ENCODE data around the gene SERINC3. TPM values are rescaled to one million over a fixed set of nuclear protein-coding genes. Genes with fewer than 3 reads are reported as not detected.

Gene SERINC3
- polyA plus RNA-seq, 4 donors: 66.1 to 82.0 (median 77.4) TPM

DNA sequence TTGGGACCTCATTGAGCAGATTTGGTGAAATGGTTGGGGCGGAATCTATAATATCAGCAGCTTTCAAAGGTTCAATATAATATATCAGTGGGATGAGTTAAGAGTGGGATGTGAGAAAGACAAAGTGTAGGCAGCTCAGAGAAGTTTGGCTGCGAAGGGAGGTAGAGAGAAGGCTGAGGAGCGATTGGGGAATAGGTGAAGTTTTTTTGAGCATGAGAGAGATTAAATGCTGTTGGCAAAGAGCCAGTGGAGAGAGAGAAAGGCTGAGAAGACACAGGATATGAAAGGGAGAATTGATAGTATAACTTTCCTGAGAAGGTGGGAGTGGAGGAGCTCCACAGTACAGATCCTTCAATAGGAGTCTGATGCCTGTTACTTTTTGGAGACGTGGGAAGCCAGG is 12.1 kb upstream of the SERINC3 start:
- DNase-seq (ENCODE audit: low read depth in 4 of 4, low spot score in 3 of 4): no peak

DNA sequence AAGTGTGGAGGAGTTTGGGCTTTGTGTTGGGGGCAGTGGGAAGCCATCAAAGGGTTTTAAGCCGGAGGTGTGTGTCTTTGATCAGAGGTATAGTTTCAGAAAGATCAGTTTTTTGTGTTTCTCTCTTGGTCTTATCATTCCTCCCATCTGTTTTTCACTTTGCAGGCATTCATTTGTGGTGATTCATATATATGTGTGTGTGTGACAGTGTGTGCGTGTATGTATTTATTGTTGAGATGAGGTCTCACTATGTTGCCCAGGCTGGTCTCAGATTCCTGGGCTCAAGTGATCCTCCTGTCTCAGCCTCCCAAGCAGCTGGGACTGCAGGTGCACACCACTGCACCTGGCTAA is 11.1 kb upstream of the SERINC3 start:
- DNase-seq (ENCODE audit: low read depth in 4 of 4, low spot score in 3 of 4): no peak

DNA sequence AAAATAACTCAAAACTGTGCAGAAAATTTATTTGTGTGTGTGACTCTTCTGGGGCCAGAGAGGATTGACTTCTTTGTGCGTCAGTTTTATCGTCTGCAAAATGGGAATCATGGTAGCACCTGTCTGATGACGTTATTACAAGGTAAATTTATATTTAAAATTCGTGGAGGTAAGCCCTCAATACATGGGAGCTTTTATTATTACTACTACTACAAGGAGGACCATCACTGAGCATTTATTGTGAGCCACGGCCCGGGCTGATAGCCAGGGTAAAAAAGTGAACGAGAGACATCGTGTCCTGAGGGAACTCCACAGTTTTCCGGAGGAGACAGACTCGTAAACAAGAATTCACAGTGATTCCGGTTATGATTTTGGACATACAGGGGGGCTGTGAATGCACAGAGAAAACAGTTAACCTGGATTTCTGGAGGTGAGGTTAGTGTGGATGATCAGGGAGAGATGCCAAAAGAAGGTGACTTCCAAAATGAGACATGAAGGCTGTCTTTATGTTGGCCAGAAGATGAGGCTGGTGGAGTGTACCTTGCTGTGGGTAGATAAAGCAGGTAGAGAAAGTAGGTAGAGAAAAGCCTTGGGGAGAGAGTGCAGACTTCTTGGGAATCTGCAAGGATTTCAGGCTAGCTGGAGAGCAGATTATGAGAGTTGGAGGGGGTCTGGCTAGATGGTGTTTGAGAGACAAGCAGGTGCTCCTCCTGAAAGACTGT is 10.6 kb upstream of the SERINC3 start:
- DNase-seq (ENCODE audit: low read depth in 4 of 4, low spot score in 3 of 4): no peak

DNA sequence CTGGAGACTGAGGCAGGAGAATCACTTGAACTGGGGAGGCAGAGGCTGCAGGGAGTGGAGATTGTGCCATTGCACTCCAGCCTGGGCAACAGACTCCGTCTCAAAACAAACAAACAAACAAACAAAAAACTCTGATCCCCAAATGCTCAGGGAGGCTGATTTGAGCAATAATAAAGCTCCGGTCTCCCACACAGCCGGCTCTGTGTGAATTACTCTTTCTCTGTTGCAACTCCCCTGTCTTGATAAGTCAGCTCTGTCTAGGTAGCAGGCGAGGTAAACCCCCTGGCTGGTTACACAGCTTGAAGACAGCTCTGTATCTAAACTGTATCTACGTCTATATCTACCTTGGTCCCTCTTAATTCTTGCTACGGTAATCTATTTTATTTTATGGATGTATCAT is 6.4 kb upstream of the SERINC3 start:
- no peak for DNase-seq (ENCODE audit: low read depth in 4 of 4, low spot score in 3 of 4)

DNA sequence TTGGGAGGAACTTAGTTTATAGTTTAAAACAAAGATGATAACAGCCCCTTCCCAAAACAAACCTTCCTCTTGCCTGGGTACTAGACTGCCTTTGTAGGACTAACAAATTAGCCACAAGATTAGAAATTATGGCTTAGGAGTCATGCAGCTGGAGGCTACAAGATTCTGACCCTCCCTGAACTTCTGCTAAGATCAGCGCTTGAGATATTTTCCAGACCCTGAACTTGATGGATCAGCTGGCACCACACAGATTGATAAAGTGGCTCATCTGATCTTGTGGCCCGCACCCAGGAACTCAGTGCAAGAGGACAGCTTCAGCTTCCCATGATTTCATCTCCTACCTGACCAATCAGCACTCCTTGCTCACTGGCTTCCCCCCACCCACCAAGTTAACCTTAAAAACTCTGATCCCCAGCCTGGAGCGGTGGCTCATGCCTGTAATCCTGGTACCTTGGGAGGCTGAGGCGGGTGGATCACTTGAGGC is 5.9 kb upstream of the SERINC3 start:
- no peak for DNase-seq (ENCODE audit: low read depth in 4 of 4, low spot score in 3 of 4)

DNA sequence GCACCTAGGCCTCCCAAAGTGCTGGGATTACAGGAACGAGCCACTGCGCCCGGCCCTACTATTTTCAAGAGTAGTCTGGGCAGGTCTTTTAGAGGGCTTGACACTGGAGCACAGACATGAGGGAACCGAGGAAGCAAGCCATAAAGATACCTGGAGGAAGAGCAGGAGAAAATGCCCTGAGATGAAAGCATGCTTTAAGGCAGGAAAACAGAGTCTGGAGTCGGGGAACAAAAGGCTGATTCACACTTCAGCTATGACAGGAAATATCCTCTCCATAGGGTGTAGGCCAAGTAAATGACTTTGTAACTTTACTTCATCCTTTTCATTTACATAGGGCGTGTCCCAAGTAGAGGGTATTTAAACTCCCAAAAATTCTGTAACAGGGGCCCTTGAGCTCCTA is 4.3 kb upstream of the SERINC3 start:
- no peak for DNase-seq (ENCODE audit: low read depth in 4 of 4, low spot score in 3 of 4)

DNA sequence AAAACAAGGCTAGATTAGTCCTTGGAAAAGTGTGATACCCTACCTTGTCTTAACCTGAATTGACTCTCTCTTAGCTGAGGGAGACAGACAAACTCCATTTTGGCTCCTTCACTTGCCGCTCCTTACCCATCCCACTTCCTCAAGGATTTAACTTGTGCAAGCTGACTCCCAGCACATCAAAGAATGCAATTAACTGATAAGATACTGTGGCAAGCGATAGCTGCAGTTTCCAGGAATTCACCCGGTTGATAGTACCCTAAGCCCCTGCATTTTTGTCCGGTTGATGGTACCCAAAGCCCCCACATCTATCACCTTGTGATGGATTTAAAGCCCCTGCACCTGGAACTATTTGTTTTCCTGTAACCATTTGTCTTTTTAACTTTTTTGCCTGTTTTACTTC is 1.9 kb upstream of the SERINC3 start:
- no peak for DNase-seq (ENCODE audit: low read depth in 4 of 4, low spot score in 3 of 4)

DNA sequence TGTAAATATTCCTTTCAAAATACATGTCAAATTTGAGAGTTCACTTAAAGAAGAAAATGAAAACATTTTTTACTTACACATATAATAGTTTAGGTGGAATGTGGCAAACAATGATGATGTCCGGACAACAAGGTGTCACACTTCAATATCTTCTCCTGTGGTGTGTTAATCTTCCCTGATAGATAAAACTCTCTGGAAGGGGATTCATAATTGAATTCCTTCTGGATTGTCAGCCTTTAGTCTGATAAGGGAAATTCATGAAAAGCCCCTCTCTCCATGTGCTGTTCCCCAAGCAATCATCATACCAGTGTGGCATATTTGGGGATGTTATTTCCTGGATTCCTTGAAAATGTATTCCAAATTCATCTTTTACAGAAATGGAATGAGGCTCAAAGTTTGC is 971 bp upstream of the SERINC3 start:
- no peak for DNase-seq (ENCODE audit: low read depth in 4 of 4, low spot score in 3 of 4)

DNA sequence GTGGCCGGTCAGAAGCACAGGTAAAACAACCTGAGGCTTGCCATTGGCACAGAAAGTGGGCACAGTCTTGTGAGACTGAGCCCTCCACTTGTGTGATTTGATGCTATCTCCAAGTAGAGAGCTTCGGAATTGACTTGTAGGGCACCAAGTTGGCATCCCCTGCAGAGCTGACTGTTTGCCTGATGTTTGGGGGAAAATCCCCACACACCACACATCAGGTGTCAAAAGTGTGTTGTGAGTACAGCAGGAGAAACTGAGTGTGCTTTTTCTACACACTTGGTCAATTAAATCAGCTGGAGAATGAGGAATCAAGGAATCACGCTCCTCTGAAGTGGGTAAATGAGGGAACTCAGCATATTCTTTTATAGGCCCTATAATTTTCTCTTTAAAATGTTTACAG is 989 bp downstream of the SERINC3 start:
- no peak for DNase-seq (ENCODE audit: low read depth in 4 of 4, low spot score in 3 of 4)

DNA sequence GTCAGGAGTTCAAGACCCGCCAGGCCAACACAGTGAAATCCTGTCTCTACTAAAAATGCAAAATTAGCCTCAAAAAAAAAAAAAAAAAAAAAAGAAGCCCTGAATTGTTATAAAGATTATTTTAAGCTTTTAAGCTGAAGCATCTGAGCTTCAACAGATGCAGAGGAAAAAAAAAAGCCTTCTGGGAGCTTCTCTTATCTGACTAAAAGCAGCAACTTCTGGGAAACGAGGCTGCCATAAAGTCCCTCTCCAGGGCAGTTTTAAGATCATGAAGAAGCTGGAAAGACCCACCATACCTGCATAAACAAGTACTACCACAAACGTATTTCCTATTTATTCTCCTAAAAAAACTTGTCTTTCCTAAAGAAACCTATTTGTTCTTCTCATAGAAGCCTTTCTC is 3.6 kb downstream of the SERINC3 start:
- no peak for DNase-seq (ENCODE audit: low read depth in 4 of 4, low spot score in 3 of 4)

DNA sequence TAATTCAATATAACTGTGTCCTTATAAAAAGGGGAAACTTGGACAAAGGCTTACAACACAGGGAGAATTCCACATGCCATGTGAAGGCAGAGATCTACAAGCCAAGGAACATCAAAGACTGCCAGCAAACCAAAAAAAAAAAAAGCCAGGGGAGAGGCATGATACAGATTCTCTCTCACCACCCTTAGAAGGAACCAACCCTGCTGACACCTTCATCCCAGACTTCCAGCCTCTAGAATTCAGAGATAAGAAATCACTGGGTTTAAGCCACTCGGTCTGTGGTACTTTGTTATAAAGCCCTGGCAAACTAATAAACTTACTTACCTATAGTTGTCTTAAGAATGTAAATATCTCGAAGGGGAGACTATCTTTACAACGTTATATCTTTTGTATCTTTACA is 4.4 kb downstream of the SERINC3 start:
- DNase-seq (ENCODE audit: low read depth in 4 of 4, low spot score in 3 of 4): no peak

DNA sequence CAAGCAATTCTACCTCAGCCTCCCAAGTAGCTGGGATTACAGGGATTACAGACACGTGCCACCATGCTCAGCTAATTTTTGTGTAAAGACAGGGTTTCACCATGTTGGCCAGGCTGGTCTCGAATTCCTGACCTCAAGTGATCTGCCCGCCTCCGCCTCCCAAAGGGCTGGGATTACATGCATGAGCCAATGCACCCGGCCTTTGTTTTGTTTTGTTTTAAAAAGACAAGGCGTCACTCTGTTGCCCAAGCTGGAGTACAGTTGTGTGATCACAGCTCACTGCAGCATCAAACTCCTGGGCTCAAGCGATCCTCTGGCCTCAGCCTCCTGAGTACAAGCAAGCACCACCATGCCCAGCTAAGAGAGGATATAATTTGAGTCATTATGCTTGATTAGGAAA is 5.4 kb downstream of the SERINC3 start:
- DNase-seq (ENCODE audit: low read depth in 4 of 4, low spot score in 3 of 4): no peak

DNA sequence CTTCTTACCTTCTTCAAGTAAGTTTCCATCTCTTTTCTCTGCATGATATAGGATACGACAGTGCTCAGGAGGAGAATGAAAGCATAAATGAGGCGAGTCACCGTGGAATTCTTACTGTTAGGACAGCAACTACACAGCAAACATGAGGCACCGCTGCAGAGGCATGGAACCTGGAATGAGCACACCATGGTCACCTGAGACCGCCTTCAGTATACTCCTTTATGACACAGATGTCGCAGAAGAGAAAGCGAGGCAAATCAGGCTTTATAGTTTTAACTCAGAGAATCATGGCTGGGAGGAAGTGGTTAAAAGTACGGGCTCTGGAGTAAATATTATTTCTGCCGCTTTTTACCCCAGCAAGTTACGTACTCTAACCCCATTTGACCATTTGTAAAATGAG is 8.0 kb downstream of the SERINC3 start:
- no peak for DNase-seq (ENCODE audit: low read depth in 4 of 4, low spot score in 3 of 4)

DNA sequence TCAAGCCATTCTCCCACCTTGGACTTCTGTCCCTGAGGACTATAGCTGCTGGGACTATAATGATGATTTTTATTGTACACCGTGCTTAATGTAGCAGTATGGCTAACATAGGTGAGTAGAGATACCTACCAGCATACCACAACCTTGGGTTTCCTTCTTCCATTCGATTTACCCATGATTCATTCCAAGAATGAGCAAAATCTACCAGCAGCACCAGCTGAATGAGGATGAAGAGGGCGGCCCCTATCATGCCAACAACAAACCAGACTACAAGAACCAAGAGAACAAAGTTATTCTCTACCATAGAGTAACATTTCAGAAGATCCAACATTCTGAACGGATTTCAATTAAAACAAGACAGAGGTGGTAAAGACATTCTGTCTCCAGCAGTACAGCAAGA is 12.1 kb downstream of the SERINC3 start:
- DNase-seq (ENCODE audit: low read depth in 4 of 4, low spot score in 3 of 4): no peak

DNA sequence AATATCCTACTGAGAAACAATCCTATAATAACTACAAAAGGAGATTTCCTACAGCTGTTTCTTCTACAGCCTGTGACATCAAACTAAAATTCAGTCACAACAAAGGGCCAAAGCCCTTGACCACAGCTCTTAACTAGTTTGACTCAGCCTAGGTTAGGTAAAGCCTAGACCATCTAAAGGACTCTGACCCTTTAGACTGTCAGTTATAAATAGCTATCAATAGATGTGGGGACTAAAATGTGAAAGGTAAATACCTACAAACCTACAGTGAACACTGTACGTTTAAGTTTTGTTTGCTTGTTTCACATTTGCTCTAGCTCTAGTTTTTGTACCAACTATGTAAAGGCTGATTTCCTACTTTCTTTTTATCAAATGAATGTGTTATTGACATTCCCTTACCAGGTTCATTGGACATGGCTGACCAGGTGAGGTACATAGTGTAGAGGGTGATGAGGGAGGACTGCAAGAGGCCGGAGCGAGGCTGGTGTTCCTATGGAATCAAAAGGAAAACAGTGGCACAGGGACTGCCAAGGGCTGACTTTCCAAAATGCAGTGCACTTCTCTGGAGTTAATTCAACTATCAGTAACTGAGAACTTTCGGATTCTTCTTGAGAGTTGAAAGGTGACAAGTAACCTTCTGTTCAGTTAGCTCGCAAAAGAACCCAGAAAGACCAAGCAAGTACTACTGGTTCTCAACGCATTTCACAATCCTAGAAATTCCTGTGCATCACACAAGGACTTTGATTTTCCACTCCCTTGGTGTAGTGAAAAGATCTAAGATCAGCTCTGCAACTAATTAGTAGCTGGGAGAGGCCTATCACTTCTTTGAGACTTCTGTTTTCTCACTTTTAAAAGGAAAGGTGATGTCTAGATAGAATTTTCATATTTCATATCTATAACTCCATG is 17.2 kb downstream of the SERINC3 start:
- no peak for DNase-seq (ENCODE audit: low read depth in 4 of 4, low spot score in 3 of 4)

DNA sequence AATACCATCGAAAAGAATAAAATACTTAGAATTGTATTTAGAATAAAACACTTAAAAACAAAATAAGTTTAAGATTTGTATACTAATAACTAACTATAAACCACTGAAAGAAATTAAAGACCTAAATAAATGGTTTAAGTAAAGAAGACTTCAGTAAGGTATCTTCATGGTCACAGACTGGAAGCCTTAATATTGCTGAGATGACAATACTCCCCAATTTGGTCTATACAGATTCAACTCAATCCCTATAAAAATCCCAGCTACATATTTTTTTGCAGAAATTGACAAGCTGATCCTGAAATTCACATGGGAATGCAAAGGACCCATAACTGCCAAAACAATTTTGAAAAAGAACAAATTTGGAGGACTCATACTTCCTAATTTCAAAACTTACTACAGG is 18.9 kb downstream of the SERINC3 start:
- DNase-seq (ENCODE audit: low read depth in 4 of 4, low spot score in 3 of 4): no peak

DNA sequence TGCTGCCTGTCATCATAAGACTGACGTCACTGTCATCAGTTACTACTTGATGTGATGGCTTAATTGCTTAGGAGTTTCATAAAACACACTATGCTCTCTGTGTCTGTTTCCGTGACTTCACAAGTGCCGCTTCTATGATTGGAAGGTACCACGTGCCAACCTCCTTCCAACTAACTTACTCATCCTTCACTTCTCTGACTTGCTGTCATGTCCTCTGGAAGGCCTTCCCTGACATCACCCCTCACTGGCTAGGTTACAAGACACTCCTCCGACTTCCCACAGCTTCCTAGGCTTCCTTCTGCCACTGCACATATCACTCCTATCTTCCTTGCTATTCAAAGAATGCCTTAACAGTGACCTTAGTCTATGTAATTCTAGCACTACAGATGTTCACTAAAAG is 20.4 kb downstream of the SERINC3 start:
- DNase-seq (ENCODE audit: low read depth in 4 of 4, low spot score in 3 of 4): no peak

DNA sequence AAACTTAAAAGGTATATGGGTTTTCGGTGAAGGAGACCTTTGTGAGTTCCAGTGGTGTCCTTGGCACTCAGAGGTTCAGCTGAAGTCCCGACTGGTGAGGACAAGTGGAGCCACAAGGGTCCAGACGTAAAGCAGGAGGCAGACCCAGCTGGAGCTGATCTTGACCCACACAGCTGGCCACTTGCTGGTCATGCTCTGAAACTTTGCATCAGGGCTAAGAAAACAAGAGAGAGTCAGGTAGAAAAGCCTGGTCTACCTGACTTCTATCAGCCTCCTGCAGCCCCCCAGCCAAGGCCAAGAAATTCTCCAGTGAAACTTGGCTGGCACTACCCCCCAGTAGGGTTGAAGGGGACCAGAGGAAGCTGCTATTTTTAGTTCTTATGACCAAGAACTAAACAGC is 21.6 kb downstream of the SERINC3 start:
- DNase-seq (ENCODE audit: low read depth in 4 of 4, low spot score in 3 of 4): no peak

DNA sequence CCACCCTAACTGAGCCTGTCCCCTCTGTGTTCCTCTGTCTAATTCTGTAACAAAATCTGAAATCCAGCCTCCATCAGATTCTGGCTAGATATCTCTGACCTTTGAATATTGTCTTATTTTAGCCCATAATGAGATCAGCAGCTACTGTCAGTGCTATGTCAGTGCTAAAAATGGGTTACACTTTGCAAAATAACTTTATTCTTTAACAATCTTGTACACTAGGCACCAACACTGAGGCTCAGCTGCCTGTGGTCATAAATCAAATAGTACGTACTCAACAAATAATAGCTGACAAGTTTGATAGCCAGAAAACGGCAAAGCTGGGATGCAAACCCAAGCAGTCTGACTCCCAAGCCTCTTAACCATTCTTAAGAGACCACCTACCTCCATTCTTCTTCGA is 24.1 kb downstream of the SERINC3 start:
- DNase-seq (ENCODE audit: low read depth in 4 of 4, low spot score in 3 of 4): no peak

DNA sequence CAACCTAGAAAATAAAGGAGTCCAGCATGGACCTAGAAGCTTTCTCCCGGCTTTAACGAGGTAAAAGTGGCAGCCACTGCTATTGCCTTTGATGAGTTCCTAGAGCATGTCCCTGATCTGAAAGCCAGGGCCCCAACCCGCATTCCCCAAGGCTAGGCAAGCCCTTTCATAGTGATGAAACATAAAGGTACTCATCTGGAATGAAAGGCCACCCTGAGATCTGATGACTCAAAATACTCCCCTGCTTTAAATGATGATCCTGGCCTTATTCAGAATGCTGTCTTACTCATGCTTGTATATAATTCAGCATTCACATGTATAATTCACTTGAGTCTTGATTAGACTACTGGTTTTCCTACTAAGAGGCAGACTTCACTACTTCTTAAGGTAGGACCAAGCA is 24.9 kb downstream of the SERINC3 start:
- DNase-seq (ENCODE audit: low read depth in 4 of 4, low spot score in 3 of 4): no peak

DNA sequence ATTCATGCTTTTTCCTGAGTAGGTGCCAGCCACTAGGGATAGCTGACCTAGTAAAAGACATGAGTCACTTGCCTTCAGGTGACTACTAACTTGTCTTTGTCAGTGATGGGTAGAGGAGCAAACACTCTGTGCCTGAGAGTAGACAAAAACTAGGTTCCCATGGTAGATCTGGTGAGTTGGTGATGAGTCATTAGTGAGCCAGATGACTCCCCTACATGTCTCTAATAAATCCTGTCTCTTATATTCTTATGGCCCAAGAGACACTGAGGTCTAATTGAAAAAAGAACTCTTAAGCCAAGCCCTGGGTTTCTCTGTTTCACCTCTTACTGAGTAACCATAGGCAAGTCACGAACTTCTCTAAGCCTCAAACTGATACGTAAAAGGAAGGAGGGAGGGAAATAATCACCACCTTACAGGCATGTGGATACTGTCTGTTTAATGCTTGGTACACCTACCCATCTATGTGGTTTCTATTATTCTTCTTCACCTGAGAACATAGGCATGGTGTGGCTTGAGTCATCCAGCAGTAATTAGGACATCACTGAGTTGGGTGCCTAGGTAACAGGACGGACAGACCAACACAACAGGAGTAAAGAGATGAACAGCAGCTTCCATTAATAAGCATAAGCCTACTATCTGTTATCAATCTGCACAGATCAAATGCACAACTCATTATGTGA is 25.9 kb downstream of the SERINC3 start:
- no peak for DNase-seq (ENCODE audit: low read depth in 4 of 4, low spot score in 3 of 4)

DNA sequence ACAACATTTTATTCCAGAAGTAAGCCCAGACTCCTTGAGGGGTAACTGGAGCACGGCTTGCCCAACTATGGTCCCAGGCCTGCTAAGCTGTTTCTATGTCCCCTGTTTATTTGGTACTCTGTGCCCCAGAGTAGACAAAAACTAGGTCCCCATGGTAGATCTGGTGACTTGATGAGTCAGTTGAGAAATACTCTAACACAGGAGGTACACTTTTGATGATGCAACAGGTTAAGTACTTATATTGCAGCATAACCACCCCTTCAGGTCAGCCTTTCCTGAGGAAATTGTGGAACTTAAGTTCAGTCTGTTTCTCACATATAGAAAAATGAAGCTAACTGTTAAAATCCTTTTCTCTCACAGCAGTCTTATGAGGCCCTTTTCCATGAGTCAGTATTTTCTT is 26.6 kb downstream of the SERINC3 start:
- no peak for DNase-seq (ENCODE audit: low read depth in 4 of 4, low spot score in 3 of 4)
